Activated T-cell treated with anti-CD3 and anti-CD28 coated beads, Interleukin-2, amount 50 U/mL, for 72 hours (primary cell): ENCODE data around the gene ITPRIPL2. TPM values are rescaled to one million over a fixed set of nuclear protein-coding genes. Genes with fewer than 3 reads are reported as not detected.

Experiments used
- ATAC-seq, 2 donors: fragments of 150-1000 bp; cut with Tn5 transposase; replicated peaks in 1 of 2; 2 replicates each; pipeline ENCODE4 v1.10.0; 2021; ENCODE audit warnings: moderate library complexity in 2 of 2, mild to moderate bottlenecking in 1 of 2
- DNase-seq, 2 donors: peaks; one replicate each; pipeline ENCODE4 v3.0.0; 2021 to 2022; ENCODE audit warnings: mixed read lengths in 1 of 2
- H3K27ac Mint-ChIP-seq: one replicate; pipeline ENCODE4 v1.8.0; 2022; ENCODE audit warnings: mild to moderate bottlenecking, moderate library complexity, mixed read lengths
- H3K27me3 Mint-ChIP-seq: one replicate; pipeline ENCODE4 v1.8.0; 2022; ENCODE audit warnings: low read depth, mixed read lengths
- H3K36me3 Mint-ChIP-seq, 2 donors: one replicate each; pipeline ENCODE4 v1.8.0; 2022; ENCODE audit warnings: mixed read lengths in 2 of 2, mild to moderate bottlenecking in 1 of 2; ENCODE audit not compliant: insufficient read depth in 2 of 2
- H3K4me1 Mint-ChIP-seq: one replicate; pipeline ENCODE4 v1.8.0; 2022; ENCODE audit warnings: low read depth, mixed read lengths
- H3K4me3 Mint-ChIP-seq, 2 donors: one replicate each; pipeline ENCODE4 v1.8.0; 2022; ENCODE audit warnings: mild to moderate bottlenecking in 2 of 2, mixed read lengths in 2 of 2, moderate library complexity in 2 of 2
- H3K9me3 Mint-ChIP-seq, 2 donors: one replicate each; pipeline ENCODE4 v1.8.0; 2022; ENCODE audit warnings: mixed read lengths in 2 of 2
- total RNA-seq, 2 donors: library from RNA; stranded (reverse); gene quantifications; one replicate each; pipeline ENCODE4 v1.2.3, GENCODE V29; 2022

ITPRIPL2 gene
- total RNA-seq, 2 donors from 2014 or later, result 6.7 to 9.3 TPM

GRCh38 chr16:19170043-19170655 is 56.4 kb downstream of the ITPRIPL2 start:
- H3K27me3 Mint-ChIP-seq, result peaks cover 16% of the 10 kb centered on the region
- DNase-seq (no peak), ATAC-seq (no peak)
- no peaks in the 10 kb centered on the region for H3K9me3 Mint-ChIP-seq
- no peaks in the 10 kb centered on the region for H3K36me3 Mint-ChIP-seq
- H3K4me3 Mint-ChIP-seq, result no peak overlapping the region
- no peak overlapping the region for H3K27ac Mint-ChIP-seq
- H3K4me1 Mint-ChIP-seq, result no peaks in the 10 kb centered on the region

Other genes with a start within 250 kb of the ITPRIPL2 start
- gene SMG1, start 187.6 kb upstream of the ITPRIPL2 start, total RNA-seq, result 100 to 1,000 TPM; 165 to 171 TPM
- gene TMC7, start 130.0 kb upstream of the ITPRIPL2 start, total RNA-seq, result under 1 TPM in 1 of 2 donors, not detected in 1; 0.10 TPM
- gene COQ7, start 46.4 kb upstream of the ITPRIPL2 start, total RNA-seq, result 10 to 100 TPM; 16.5 to 16.6 TPM
- under 1 TPM; 0.36 to 0.39 TPM for gene SYT17, start 54.3 kb downstream of the ITPRIPL2 start, total RNA-seq
- gene CLEC19A, start 171.8 kb downstream of the ITPRIPL2 start, total RNA-seq, result not detected